ENCODE data around the gene RUSC1.

RUSC1 gene, protein sequence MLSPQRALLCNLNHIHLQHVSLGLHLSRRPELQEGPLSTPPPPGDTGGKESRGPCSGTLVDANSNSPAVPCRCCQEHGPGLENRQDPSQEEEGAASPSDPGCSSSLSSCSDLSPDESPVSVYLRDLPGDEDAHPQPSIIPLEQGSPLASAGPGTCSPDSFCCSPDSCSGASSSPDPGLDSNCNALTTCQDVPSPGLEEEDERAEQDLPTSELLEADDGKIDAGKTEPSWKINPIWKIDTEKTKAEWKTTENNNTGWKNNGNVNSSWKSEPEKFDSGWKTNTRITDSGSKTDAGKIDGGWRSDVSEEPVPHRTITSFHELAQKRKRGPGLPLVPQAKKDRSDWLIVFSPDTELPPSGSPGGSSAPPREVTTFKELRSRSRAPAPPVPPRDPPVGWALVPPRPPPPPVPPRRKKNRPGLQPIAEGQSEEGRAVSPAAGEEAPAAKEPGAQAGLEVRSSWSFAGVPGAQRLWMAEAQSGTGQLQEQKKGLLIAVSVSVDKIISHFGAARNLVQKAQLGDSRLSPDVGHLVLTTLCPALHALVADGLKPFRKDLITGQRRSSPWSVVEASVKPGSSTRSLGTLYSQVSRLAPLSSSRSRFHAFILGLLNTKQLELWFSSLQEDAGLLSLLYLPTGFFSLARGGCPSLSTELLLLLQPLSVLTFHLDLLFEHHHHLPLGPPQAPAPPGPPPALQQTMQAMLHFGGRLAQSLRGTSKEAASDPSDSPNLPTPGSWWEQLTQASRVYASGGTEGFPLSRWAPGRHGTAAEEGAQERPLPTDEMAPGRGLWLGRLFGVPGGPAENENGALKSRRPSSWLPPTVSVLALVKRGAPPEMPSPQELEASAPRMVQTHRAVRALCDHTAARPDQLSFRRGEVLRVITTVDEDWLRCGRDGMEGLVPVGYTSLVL

DNA sequence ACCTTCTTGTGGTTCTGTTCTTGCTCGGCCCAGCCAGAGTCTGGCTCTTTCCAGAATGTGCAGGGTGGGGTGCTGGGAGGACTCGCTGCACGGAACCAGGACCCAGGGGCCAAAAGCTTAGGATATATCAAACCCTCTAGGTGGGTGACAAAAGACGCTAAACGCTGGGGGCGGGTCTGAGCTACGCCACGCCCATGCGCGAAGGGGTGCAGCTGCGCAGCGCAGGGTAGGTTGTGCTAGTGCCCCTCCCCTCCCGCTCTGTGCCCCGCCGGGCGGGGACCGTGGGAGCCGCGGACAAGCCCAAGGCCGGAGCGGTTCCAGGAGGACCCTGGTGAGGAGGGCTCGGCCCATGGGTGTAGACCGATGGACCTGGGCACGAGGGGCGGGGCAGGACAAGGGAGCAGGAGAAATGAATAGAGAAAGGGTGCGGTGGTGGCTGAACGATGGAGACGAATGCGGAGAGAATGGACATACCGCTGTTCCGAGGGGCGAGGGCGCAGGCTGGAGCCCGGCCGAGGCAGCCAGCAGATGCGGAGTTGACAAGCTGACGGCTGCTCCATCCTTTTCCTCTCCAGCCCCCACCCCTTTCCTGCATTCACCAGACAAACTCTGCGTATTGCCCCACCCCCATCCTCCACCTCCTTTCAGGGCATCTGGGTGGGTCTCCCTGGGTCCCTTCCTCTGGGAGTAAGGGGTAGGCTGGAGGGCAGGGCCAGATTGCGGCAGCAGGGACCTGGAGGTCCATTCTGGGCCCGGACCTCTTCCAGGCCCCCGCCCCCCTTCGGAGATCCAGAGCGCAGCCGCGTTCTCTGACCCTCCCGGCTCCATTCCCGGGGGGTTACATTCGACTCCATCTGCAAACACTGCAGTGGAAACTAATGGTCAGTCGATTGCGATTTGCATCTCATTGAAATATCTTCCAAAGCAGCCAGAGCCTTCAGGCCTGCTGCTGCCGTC lies at the start of gene RUSC1:
Gene RUSC1, plus strand, starts transcription at position 234 of the 957 bp plus-strand sequence. CDS start 880 bp downstream, outside the sequence.
- Mint-ChIP-seq H3K27me3 (no peaks in the 10 kb centered on the region), H3K36me3 (peaks cover 4% of the 10 kb centered on the region), H3K9me3 (no peaks in the 10 kb centered on the region), H3K27ac (no peak within 1 kb of the TSS), H3K4me1 (peaks cover 19% of the 10 kb centered on the region), H3K4me3 (peak within 1 kb of the TSS; percentile 78)
- ATAC-seq (ENCODE audit: low read depth) = peak; percentile 21
- peak; percentile 52 to 61 for DNase-seq (ENCODE audit: low spot score in 2 of 2)

DNA sequence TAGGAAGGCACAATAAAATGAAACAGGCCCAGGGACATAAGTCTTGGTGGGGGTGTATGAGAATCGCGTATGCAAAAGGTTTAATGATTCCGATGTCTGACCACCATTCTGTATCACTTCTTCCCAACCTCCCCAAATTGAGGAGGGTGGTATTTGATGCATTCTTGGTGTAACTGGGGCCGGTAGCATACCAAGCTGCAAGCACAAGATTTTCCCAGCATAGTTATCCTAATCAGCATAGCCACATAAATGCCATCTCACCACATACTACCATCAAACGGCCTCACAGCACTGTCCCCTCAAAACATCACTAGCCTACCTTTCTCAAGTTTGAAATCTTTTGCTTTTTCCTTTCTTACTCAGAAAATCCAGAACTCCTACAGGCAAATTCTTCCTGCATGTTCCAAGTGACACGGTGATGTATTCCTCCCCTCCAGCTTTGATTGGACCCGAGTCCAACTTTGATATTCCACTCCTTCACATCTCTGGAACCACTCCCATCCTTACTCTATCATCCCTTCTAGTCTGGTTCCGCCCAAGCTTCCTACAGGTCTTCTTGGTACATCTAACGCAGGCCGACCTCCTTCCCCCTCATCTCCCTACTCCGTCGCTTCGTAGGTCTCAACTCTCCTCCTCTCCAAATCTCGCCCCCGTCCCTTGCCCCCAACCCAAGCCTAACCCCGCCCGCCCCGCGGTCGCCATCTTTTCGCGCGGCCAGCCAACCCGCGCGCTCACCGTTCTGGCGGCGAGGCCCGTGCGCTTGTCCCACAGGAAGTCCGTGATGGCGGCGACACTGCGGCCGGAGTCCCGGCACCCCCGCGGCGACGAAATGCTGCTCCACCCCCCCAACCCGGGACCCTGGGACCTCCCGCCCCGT lies 48.0 kb upstream of the RUSC1 start:
- H3K4me3 Mint-ChIP-seq = peak overlapping the region; percentile 92
- DNase-seq (ENCODE audit: low spot score in 2 of 2) = no peak
- H3K4me1 Mint-ChIP-seq = peaks cover 35% of the 10 kb centered on the region
- ATAC-seq (ENCODE audit: low read depth) = peak; percentile 22
- no peaks in the 10 kb centered on the region for H3K9me3 Mint-ChIP-seq
- peak overlapping the region; percentile 93 for H3K27ac Mint-ChIP-seq
- H3K36me3 Mint-ChIP-seq = peaks cover 16% of the 10 kb centered on the region
- no peaks in the 10 kb centered on the region for H3K27me3 Mint-ChIP-seq

DNA sequence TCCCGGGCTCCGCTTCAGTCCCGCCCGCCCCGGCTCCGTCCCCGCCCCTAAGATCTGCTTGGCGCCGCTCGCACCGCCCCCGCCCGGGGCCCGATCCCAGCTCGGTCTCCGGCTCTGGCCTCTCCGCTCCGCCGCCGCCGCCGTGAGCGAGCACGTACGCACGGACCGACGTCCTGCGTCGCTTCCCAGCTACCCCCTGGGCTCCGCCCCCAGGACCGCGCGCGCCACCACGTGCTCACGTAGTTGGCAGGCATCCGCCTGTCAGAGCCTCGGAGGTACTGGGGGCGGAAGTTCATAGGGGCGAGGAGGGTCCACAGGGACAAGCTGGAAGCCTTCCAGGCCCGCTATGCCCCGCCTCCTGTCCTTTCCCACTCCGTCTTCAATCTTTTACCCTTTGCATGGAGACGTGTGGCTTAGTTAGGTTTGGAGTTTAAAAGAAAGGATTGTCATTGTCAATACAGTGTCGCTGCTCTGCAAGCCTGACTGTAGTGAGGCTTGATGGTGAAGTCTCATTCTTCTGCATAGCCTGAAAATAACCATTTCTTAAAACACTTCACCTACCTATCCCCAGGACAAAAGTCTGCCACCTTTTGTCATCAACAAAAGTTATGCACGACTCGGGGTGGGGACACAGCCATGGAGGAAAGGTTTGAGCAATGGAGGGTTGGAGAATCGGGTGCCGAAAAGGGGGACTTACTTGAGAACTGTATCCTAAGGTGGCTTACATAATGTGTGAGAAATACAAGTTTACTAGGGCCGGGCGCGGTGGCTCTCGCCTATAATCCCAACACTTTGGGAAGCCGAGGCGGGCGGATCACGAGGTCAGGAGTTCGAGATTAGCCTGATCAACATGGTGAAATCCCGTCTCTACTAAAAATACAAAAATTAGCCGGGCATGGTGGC lies 47.1 kb upstream of the RUSC1 start, which contains the start of gene CLK2:
Gene CLK2, minus strand, starts transcription at position 162 of the 903 bp plus-strand sequence. CDS start 2,527 bp downstream, outside the sequence.
- peak within 1 kb of the TSS; percentile 92 for H3K4me3 Mint-ChIP-seq
- no peaks in the 10 kb centered on the region for H3K27me3 Mint-ChIP-seq
- peaks cover 13% of the 10 kb centered on the region for H3K36me3 Mint-ChIP-seq
- no peaks in the 10 kb centered on the region for H3K9me3 Mint-ChIP-seq
- DNase-seq (ENCODE audit: low spot score in 2 of 2) = peak; percentile 88 to 90
- peak; percentile 85 for ATAC-seq (ENCODE audit: low read depth)
- peak within 1 kb of the TSS; percentile 93 for H3K27ac Mint-ChIP-seq
- H3K4me1 Mint-ChIP-seq = peaks cover 37% of the 10 kb centered on the region

GRCh38 chr1:155277070-155277901 lies 43.4 kb upstream of the RUSC1 start, which contains the start of gene HCN3:
TSS of gene HCN3 (plus strand) at chr1:155277463. CDS start at chr1:155277591, 128 bp downstream.
- DNase-seq (ENCODE audit: low spot score in 2 of 2) (peak; percentile 85), ATAC-seq (ENCODE audit: low read depth) (peak; percentile 53)
- Mint-ChIP-seq H3K27ac (no peak within 1 kb of the TSS), H3K4me3 (peak within 1 kb of the TSS; percentile 87), H3K36me3 (peaks cover 5% of the 10 kb centered on the region), H3K9me3 (no peaks in the 10 kb centered on the region), H3K4me1 (peaks cover 32% of the 10 kb centered on the region), H3K27me3 (no peaks in the 10 kb centered on the region)

GRCh38 chr1:155277902-155278688 lies 42.6 kb upstream of the RUSC1 start:
- Mint-ChIP-seq H3K36me3 (peaks cover 2% of the 10 kb centered on the region), H3K4me1 (peaks cover 26% of the 10 kb centered on the region), H3K27me3 (no peaks in the 10 kb centered on the region), H3K9me3 (no peaks in the 10 kb centered on the region), H3K4me3 (peak overlapping the region; percentile 87), H3K27ac (peak overlapping the region; percentile 39)
- ATAC-seq (ENCODE audit: low read depth) (peak; percentile 54), DNase-seq (ENCODE audit: low spot score in 2 of 2) (peak; percentile 57 to 69)

GRCh38 chr1:155278689-155279160 lies 42.0 kb upstream of the RUSC1 start:
- H3K4me1 Mint-ChIP-seq = peaks cover 21% of the 10 kb centered on the region
- H3K27me3 Mint-ChIP-seq = no peaks in the 10 kb centered on the region
- DNase-seq (ENCODE audit: low spot score in 2 of 2) (no peak), ATAC-seq (ENCODE audit: low read depth) (no peak)
- peak overlapping the region; percentile 39 for H3K27ac Mint-ChIP-seq
- H3K36me3 Mint-ChIP-seq = no peaks in the 10 kb centered on the region
- peak overlapping the region; percentile 87 for H3K4me3 Mint-ChIP-seq
- H3K9me3 Mint-ChIP-seq = no peaks in the 10 kb centered on the region

DNA sequence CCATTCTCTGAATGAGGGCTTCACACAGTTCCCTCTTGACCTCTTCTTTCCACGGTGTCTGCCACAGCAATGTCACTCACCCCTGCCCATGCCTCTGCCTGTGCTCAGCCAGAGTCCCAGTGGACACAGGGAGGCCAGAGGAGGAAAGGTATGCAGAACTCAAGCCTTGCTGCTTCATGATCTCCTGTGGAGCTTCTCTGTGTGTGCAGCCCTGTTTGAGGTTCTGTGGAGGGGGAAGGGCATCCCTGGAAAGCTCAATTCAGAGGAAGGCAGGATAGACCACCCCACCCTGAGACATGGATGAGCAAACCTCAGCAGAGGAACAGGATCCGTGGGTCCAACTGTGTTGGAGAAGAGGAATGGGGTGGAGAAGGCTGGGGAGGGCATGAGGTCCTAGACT lies 41.4 kb upstream of the RUSC1 start:
- ATAC-seq (ENCODE audit: low read depth) (no peak), DNase-seq (ENCODE audit: low spot score in 2 of 2) (no peak)
- H3K4me3 Mint-ChIP-seq = no peak overlapping the region
- no peaks in the 10 kb centered on the region for H3K9me3 Mint-ChIP-seq
- no peaks in the 10 kb centered on the region for H3K27me3 Mint-ChIP-seq
- H3K4me1 Mint-ChIP-seq = peaks cover 19% of the 10 kb centered on the region
- H3K27ac Mint-ChIP-seq = no peak overlapping the region
- H3K36me3 Mint-ChIP-seq = no peaks in the 10 kb centered on the region

DNA sequence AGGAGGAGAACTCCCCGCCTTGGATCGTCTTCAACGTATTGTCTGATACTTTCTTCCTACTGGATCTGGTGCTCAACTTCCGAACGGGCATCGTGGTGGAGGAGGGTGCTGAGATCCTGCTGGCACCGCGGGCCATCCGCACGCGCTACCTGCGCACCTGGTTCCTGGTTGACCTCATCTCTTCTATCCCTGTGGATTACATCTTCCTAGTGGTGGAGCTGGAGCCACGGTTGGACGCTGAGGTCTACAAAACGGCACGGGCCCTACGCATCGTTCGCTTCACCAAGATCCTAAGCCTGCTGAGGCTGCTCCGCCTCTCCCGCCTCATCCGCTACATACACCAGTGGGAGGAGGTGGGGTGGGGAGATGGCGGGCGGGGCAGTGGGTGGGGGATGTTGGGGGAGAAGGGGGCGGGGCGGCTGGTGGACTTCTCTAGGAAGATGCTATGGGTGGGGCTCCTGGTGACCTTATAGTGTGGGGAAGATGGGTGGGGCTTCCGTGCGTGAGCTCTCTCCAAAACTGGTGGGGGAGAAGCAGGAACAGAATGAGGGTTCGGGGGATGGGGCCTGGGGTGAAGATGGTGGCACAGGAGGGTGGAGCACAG lies 38.1 kb upstream of the RUSC1 start:
- peaks cover 6% of the 10 kb centered on the region for H3K4me1 Mint-ChIP-seq
- H3K27me3 Mint-ChIP-seq = no peaks in the 10 kb centered on the region
- ATAC-seq (ENCODE audit: low read depth) (no peak), DNase-seq (ENCODE audit: low spot score in 2 of 2) (no peak)
- no peaks in the 10 kb centered on the region for H3K9me3 Mint-ChIP-seq
- H3K27ac Mint-ChIP-seq = no peak overlapping the region
- peaks cover 3% of the 10 kb centered on the region for H3K36me3 Mint-ChIP-seq
- H3K4me3 Mint-ChIP-seq = no peak overlapping the region

GRCh38 chr1:155284476-155284875 lies 36.2 kb upstream of the RUSC1 start:
- Mint-ChIP-seq H3K27ac (no peak overlapping the region), H3K4me3 (no peak overlapping the region), H3K4me1 (no peaks in the 10 kb centered on the region), H3K36me3 (peaks cover 4% of the 10 kb centered on the region), H3K27me3 (no peaks in the 10 kb centered on the region), H3K9me3 (no peaks in the 10 kb centered on the region)
- ATAC-seq (ENCODE audit: low read depth) (no peak), DNase-seq (ENCODE audit: low spot score in 2 of 2) (no peak)

- peaks cover 4% of the 10 kb centered on the region for H3K36me3 Mint-ChIP-seq
- no peaks in the 10 kb centered on the region for H3K4me1 Mint-ChIP-seq
- no peak for ATAC-seq (ENCODE audit: low read depth)
- no peaks in the 10 kb centered on the region for H3K9me3 Mint-ChIP-seq
- no peaks in the 10 kb centered on the region for H3K27me3 Mint-ChIP-seq
- H3K4me3 Mint-ChIP-seq = no peak overlapping the region
- DNase-seq (ENCODE audit: low spot score in 2 of 2) = no peak
- no peak overlapping the region for H3K27ac Mint-ChIP-seq
Measured at GRCh38 chr1:155285063-155285462, 35.6 kb upstream of the RUSC1 start.
